ENCODE data around the gene MKRN1.

DNA sequence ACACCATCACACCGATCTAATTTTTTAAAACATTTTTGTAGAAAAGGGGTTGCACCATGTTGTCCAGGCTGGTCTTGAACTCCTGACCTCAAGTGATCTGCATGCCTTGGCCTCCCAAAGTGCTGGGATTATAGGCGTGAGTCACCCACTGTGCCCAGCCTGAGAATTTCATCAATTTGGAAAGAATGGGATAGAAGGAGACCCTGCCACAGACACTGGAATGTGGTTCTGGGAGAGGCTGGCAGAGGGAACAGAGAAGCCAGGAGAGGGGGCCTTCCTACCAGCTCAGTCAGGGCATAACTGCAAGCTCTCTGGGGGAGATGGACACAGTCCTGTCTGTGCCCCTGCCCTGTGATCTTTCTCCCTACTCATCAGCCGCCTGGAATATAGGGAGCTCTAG lies 42.1 kb upstream of the MKRN1 start:
- TF ChIP-seq, protein P1, sequence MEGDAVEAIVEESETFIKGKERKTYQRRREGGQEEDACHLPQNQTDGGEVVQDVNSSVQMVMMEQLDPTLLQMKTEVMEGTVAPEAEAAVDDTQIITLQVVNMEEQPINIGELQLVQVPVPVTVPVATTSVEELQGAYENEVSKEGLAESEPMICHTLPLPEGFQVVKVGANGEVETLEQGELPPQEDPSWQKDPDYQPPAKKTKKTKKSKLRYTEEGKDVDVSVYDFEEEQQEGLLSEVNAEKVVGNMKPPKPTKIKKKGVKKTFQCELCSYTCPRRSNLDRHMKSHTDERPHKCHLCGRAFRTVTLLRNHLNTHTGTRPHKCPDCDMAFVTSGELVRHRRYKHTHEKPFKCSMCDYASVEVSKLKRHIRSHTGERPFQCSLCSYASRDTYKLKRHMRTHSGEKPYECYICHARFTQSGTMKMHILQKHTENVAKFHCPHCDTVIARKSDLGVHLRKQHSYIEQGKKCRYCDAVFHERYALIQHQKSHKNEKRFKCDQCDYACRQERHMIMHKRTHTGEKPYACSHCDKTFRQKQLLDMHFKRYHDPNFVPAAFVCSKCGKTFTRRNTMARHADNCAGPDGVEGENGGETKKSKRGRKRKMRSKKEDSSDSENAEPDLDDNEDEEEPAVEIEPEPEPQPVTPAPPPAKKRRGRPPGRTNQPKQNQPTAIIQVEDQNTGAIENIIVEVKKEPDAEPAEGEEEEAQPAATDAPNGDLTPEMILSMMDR (IDR thresholded peaks at IDR 0.05; ENCODE audit: poor library complexity), result no peak
- TF ChIP-seq EZH2 (IDR thresholded peaks at IDR 0.05; ENCODE audit: borderline replicate concordance), result no peak
